ENCODE measurements around the gene SCG5.

Gene SCG5

GRCh38 chr15:32688151-32688639 lies 46.7 kb downstream of the SCG5 start:
- TF ChIP-seq REST (IDR thresholded peaks at IDR 0.05; ENCODE audit: insufficient read depth in 1 of 2, low read depth in 2 of 2, low read length in 2 of 2), result no peak
- TF ChIP-seq TAF1 (IDR thresholded peaks at IDR 0.05; ENCODE audit: borderline replicate concordance, insufficient read depth, low read length), result no peak

- TF ChIP-seq SIN3A (IDR thresholded peaks at IDR 0.05; ENCODE audit: borderline replicate concordance, insufficient read depth, low read length), result no peak
- no peak for TF ChIP-seq REST (IDR thresholded peaks at IDR 0.05; ENCODE audit: insufficient read depth in 1 of 2, low read depth in 2 of 2, low read length in 2 of 2)
- TF ChIP-seq TAF1 (IDR thresholded peaks at IDR 0.05; ENCODE audit: borderline replicate concordance, insufficient read depth, low read length), result no peak
- no peak for TF ChIP-seq POLR2AphosphoS5 (IDR thresholded peaks at IDR 0.05; ENCODE audit: low read depth, low read length)
Observed at GRCh38 chr15:32690941-32691688, 49.6 kb downstream of the SCG5 start.

- no peak for TF ChIP-seq TAF1 (IDR thresholded peaks at IDR 0.05; ENCODE audit: borderline replicate concordance, insufficient read depth, low read length)
- TF ChIP-seq POLR2AphosphoS5 (IDR thresholded peaks at IDR 0.05; ENCODE audit: low read depth, low read length), result no peak
- no peak for TF ChIP-seq REST (IDR thresholded peaks at IDR 0.05; ENCODE audit: insufficient read depth in 1 of 2, low read depth in 2 of 2, low read length in 2 of 2)
- no peak for TF ChIP-seq SIN3A (IDR thresholded peaks at IDR 0.05; ENCODE audit: borderline replicate concordance, insufficient read depth, low read length)
- TF ChIP-seq FOXP2 (optimal IDR thresholded peaks at IDR 0.05; ENCODE audit: borderline replicate concordance, extremely low read depth, extremely low read length, insufficient read depth), result no peak
Observed at GRCh38 chr15:32691689-32692038, 50.2 kb downstream of the SCG5 start.

GRCh38 chr15:32692286-32692685 lies 50.8 kb downstream of the SCG5 start:
- no peak for TF ChIP-seq POLR2AphosphoS5 (IDR thresholded peaks at IDR 0.05; ENCODE audit: low read depth, low read length)
- TF ChIP-seq REST (IDR thresholded peaks at IDR 0.05; ENCODE audit: insufficient read depth in 1 of 2, low read depth in 2 of 2, low read length in 2 of 2), result no peak
- no peak for TF ChIP-seq SIN3A (IDR thresholded peaks at IDR 0.05; ENCODE audit: borderline replicate concordance, insufficient read depth, low read length)
- TF ChIP-seq FOXP2 (optimal IDR thresholded peaks at IDR 0.05; ENCODE audit: borderline replicate concordance, extremely low read depth, extremely low read length, insufficient read depth), result no peak
- no peak for TF ChIP-seq TAF1 (IDR thresholded peaks at IDR 0.05; ENCODE audit: borderline replicate concordance, insufficient read depth, low read length)
